HG03066 (cell line): ENCODE measurements around the gene SMYD3.

Source experiments
- ATAC-seq: cut with Tn5 transposase; IDR thresholded peaks from one replicate; pipeline ENCODE4 v1.9.1; 2021; ENCODE audit warnings: low read depth; ENCODE audit not compliant: unreplicated experiment

SMYD3 gene

DNA sequence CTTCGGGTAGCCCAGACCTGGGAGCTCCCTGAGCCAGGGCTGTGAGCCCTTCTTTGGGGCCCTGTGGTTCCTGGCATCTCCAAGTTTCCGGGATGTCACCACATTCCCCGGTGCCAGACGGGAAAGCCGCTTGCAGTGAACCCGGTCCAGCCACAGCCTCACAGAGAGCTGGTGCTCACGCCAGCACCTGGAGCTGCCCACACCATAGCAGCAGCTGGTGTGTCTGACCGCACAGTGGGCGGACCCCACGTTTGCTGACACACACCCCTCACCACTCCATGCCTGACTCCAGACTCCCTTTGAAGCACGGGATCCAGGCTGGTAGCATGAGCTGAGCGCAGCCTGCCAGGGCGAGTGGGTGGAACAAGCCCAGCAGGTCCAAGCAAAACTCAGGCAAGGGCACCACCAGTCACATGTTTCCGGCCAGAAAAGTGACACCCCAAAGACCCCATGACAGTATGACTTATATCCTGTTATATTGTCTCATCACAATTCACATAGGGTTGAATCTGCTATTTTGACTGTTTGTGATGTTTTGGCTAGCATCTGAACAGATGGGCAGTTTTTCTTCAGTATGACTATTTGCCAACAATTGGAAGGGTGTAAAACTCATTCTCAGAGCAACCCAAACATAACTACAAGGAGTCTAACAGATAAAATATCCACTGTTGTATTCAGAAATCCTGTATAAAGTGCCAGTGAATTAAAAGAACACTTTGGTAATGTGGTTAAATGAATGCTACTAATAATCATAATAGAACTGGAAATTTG, 285.4 kb downstream of the SMYD3 start:
- no peak for ATAC-seq

GRCh38 chr1:246220495-246221065, 286.5 kb downstream of the SMYD3 start:
- ATAC-seq = no peak

- no peak for ATAC-seq
These were observed 287.5 kb downstream of the SMYD3 start for GRCh38 chr1:246219508-246220030.

DNA sequence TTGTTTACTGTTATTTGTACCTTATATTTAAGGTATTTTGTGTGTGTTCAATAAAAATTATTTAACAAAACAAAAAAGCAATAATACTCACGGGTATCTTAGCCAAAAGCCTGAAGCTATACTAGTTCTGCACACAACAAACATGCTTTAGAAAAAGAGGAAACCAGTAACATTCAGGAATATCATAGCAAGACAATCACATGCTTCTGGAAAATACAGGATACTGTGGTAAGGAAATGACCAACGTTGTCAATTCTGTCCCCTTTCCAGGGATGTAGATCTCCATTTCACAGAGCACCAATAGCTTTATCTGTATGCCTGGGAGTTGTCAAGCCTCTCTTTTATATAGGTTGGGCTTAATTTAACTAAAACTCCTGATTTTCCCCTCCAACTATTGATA, 288.4 kb downstream of the SMYD3 start:
- ATAC-seq = no peak

DNA sequence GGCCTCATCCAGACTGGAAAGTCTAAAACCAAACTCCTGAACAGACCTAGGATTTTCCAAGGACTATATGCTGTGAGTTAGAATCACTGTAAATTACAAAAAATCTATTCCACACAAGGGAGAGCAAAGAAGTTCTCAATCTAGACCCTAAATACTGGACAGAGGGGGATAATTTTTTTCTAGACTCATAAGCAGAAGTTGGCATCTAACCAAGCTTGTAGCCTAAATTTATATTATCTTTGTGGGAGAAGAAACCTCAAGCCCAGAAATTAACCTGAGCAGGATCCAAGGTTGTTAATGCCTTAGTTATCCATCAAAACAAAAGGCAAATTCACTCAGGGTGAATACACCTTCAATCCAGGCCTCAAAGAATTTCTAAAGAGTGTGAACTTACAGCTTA, 290.2 kb downstream of the SMYD3 start:
- ATAC-seq = no peak

GRCh38 chr1:246215510-246215903, 291.6 kb downstream of the SMYD3 start:
- no peak for ATAC-seq

GRCh38 chr1:246214708-246215509, 292.2 kb downstream of the SMYD3 start:
- ATAC-seq = peak; percentile 98

GRCh38 chr1:246213947-246214346, 293.1 kb downstream of the SMYD3 start:
- no peak for ATAC-seq

DNA sequence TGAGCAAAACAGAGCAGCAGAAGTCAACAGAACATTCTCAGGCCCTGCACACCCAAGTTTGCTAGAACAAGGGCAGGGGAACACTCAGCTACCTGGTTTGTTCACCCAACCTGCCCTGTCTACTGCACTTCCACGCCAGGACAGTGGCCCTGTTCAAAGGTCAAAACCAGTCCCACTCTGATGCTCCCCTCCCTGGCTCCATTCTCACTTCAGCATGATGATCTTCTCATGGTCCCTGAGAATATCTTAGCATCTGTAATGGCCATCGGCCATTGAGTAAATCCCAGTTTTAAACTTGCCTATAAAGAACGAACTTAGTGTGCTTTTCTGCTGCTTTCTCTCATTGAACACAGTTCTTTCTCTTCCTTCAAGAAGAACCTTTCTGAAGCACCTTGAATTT, 293.6 kb downstream of the SMYD3 start:
- no peak for ATAC-seq

- no peak for ATAC-seq
These were observed 294.0 kb downstream of the SMYD3 start for GRCh38 chr1:246213036-246213435.

GRCh38 chr1:246212013-246212412, 295.1 kb downstream of the SMYD3 start:
- ATAC-seq = no peak

DNA sequence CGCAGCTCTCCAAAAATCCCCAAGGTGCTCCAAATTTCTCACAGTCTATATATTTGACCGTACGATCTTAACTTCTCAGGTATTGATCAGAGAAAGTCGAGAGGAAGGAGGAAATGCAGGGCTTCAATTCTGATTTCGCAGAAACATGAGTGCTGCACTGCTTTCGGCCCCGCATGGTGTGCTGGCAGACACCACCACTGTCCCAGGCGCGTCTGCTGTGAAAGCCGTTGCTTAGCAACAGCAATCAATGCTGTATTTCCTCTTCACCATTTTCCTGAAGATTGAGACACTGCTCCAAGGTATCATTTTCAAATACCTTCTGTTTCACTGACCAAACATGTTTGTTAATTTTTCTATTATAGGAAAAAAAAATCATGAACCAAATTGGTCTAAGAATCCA, 296.3 kb downstream of the SMYD3 start:
- ATAC-seq = no peak

DNA sequence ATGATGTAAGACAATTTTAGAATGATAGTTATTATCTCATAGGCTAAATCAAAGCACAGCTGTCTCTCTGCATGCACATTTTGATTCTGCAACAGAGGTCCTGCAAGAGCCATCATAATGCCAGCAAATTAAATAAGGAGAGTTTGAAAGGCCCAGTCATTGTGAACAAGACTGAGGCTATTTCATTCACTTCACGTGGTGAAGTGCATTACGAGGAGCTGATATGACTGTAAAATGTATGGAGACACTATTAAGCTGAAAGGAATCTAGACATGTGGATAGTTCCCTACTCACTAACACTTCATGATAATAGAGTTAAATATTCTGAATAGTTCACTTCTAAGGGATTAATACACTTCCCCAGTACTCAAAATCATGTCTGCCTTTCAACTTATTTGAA, 299.0 kb downstream of the SMYD3 start:
- ATAC-seq = no peak

- no peak for ATAC-seq
These were observed 303.9 kb downstream of the SMYD3 start for GRCh38 chr1:246203180-246203579.

GRCh38 chr1:246200738-246201137, 306.3 kb downstream of the SMYD3 start:
- no peak for ATAC-seq

- no peak for ATAC-seq
These were observed 306.9 kb downstream of the SMYD3 start for GRCh38 chr1:246200225-246200624.

DNA sequence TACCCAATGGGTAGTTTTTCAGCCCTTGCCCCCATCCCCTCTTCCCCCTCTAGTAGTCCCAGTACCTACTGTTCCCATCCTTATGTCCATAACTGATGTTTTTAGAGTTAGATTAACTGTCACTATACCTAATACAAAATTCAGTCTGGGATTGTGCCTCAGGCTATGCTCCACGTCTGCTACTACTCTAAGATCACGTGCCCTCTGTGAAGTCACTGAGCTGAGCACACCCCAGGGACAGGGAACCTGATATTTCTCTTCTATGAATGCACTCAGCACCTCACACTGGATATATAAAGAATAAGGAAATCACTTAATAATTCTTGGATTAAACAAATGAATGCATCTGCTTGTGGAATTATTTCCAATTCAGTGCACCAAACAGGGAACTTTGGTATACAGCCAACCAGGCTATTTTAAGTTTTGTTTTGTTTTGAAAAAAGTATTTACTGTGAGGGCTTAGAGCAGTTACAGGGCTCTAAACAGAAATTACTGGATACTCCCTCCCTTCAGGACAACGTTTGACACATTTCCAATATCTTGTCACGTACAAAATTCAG, 307.9 kb downstream of the SMYD3 start:
- no peak for ATAC-seq

DNA sequence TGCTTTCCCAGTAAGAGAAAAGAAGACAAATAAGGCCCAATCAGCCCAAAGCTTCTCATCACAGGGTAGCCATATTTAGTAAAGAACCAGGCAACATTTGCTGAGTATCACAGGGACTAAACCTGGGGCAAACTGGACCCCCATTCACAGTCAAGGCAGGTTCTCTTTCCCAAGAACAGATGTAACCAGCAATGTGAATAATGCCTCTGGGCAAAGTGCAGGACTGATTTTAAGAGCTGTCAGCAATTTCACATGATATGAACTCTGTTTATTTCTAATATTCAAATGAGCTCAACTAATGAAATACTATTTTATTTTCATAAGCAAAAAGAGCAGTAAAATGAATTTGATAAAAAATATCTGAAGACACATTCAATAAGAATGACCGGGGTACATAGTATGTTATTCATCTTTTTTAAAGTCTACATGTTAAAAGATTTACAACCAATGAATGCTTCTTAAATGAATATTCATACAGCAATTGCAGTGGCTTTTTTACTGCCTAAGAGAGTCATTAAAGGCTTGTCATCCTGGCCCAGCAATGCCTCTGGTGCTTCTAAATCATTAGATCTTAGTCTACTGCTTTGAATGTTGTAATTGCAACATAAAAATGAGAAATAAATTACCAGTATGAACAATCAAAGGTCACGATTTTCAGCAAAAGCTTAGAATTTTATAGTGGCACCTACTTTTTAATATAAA, 308.8 kb downstream of the SMYD3 start:
- ATAC-seq = no peak

- ATAC-seq = no peak
These were observed 310.0 kb downstream of the SMYD3 start for GRCh38 chr1:246197076-246197475.

- no peak for ATAC-seq
These were observed 311.8 kb downstream of the SMYD3 start for GRCh38 chr1:246195296-246195695.
